ENCODE results near the gene TEDC2. TPM values are rescaled to one million over a fixed set of nuclear protein-coding genes. Genes with fewer than 3 reads are reported as not detected.

The TEDC2 gene
- total and polyA plus RNA-seq, 10 of the 15 experiments (the other 5 are each of a cell fraction or from before 2014, with no cell fraction given) = 0.23 to 47.9 (median 19.1) TPM

DNA sequence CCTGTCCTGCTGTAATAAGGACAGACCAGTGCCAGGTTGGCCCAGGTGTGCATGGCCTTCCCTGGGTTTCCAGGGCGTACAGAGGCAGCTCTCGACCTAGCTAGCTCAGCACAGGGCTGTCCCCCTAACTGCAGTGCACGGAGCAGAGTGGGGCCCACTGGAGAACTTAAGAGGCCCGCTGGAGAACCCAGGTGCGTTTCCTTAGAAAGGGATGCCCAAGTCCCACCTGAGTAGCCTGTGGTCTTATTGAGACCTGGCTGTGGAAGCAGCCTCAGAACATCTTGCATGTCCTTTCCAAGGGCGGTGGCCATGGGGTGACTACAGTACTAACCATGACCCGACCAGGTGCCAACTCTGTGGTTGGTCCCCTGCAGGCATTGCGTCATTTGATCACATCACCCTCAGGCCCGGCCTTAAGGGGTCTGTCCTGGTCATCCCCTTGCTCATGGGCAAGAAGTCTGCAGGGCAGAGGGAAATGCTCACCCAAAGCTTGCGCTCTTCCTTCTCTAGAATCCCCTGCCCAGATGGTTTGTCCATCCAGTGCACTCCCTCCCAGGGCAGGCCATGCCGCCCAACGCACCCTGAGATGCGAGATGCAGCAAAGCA lies 34.0 kb upstream of the TEDC2 start (continued):
- TF ChIP-seq FOS (IDR thresholded peaks at IDR 0.05; ENCODE audit: borderline replicate concordance, extremely low read depth, insufficient read length) (no peak), RUNX3 (IDR thresholded peaks at IDR 0.05; ENCODE audit: low read length) (no peak), ESRRA (IDR thresholded peaks at IDR 0.05; ENCODE audit: low read length) (no peak), MLLT1 (IDR thresholded peaks at IDR 0.05) (no peak), ZNF217 (IDR thresholded peaks at IDR 0.05) (no peak), KAT2A (conservative IDR thresholded peaks at IDR 0.05; ENCODE audit: control insufficient read depth, low read depth, low read length) (no peak), EZH2 (IDR thresholded peaks at IDR 0.05; ENCODE audit: borderline replicate concordance, control insufficient read depth, low read depth, low read length) (no peak)
- TF ChIP-seq, protein P1, sequence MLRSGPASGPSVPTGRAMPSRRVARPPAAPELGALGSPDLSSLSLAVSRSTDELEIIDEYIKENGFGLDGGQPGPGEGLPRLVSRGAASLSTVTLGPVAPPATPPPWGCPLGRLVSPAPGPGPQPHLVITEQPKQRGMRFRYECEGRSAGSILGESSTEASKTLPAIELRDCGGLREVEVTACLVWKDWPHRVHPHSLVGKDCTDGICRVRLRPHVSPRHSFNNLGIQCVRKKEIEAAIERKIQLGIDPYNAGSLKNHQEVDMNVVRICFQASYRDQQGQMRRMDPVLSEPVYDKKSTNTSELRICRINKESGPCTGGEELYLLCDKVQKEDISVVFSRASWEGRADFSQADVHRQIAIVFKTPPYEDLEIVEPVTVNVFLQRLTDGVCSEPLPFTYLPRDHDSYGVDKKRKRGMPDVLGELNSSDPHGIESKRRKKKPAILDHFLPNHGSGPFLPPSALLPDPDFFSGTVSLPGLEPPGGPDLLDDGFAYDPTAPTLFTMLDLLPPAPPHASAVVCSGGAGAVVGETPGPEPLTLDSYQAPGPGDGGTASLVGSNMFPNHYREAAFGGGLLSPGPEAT (IDR thresholded peaks at IDR 0.05; ENCODE audit: low read depth) = no peak

- 61% methylated on average over 6 of the region's 6 CpGs for WGBS (ENCODE audit: insufficient coverage, insufficient replicate concordance, low lambda C conversion rate, missing lambda C conversion rate)
- H3K4me2 ChIP-seq (ENCODE audit: control insufficient read depth, insufficient read depth) = no peak overlapping the region
- ATAC-seq = no peak
- CTCF ChIA-PET = interaction anchor here (0.7 to 4.2 kb wide), 3 partner anchors 9 to 60 kb away, joined by 6 to 20 read pairs (median 7); no protein-coding TSS in a partner anchor
- H3K79me2 ChIP-seq (ENCODE audit: control insufficient read depth, insufficient read depth, low read length) = peaks cover 22% of the 10 kb centered on the region
- SMC1A ChIA-PET (ENCODE audit: uncharacterized antibody, unreplicated experiment) = interaction anchor here (0.8 kb wide), 1 partner anchor 10 kb away, joined by 3 read pairs; no protein-coding TSS in a partner anchor
- H3K9me3 ChIP-seq (replicated peaks; ENCODE audit: control insufficient read depth, insufficient read depth, low read length) = no peaks in the 10 kb centered on the region
- intact Hi-C loops (cut with micrococcal nuclease; ENCODE audit: unreplicated experiment) = no loop called here
- no peaks in the 10 kb centered on the region for H3K36me3 ChIP-seq (ENCODE audit: control insufficient read depth in 2 of 2, insufficient read depth in 2 of 2, low read length in 1 of 2)
- no TSS peak for BruUV-seq (replicated peaks)
- H4K20me1 ChIP-seq (ENCODE audit: control insufficient read depth, insufficient read depth) = no peaks in the 10 kb centered on the region
- H3K9ac ChIP-seq (ENCODE audit: control insufficient read depth, insufficient read depth, low read length) = no peak overlapping the region
- H3K4me3 ChIP-seq = no peak overlapping the region
- in situ Hi-C loops (cut with MboI) = no loop called here
- no peak for DNase-seq (ENCODE audit: low read depth, low spot score)
- FAIRE-seq = no peak
- no peak overlapping the region for H2AFZ ChIP-seq (ENCODE audit: control insufficient read depth, low read depth, low read length)
- H3K27me3 ChIP-seq (replicated peaks in 1 of 2; ENCODE audit: control insufficient read depth in 2 of 2, insufficient read depth in 2 of 2, low read length in 1 of 2) = no peaks in the 10 kb centered on the region
- RAD21 ChIA-PET (ENCODE audit: unreplicated experiment) = no interaction called here
- POLR2A ChIA-PET = interaction anchor here (0.5 to 0.9 kb wide), 2 partner anchors 42 to 124 kb away, joined by 3 read pairs; no protein-coding TSS in a partner anchor
- no peak overlapping the region for H3K27ac ChIP-seq (ENCODE audit: control insufficient read depth, insufficient read depth)
- H3K4me1 ChIP-seq (ENCODE audit: control insufficient read depth, insufficient read depth, low read length) = peaks cover 6% of the 10 kb centered on the region
- TF ChIP-seq ZNF24 (IDR thresholded peaks at IDR 0.05) (no peak), ELK1 (IDR thresholded peaks at IDR 0.05; ENCODE audit: low read depth, low read length) (no peak), POU2F2 (IDR thresholded peaks at IDR 0.05; ENCODE audit: borderline replicate concordance, low read depth, low read length) (no peak), ZBED1 (IDR thresholded peaks at IDR 0.05; ENCODE audit: borderline replicate concordance) (no peak), NBN (IDR thresholded peaks at IDR 0.05) (no peak), PBX3 (IDR thresholded peaks at IDR 0.05; ENCODE audit: insufficient replicate concordance, low read depth, low read length) (no peak), IRF4 (IDR thresholded peaks at IDR 0.05; ENCODE audit: low read depth, low read length) (no peak), STAT3 (IDR thresholded peaks at IDR 0.05; ENCODE audit: low read depth, low read length) (no peak), GABPA (IDR thresholded peaks at IDR 0.05; ENCODE audit: low read depth) (no peak), CBFB (IDR thresholded peaks at IDR 0.05; ENCODE audit: low read depth) (no peak), ETV6 (conservative IDR thresholded peaks at IDR 0.05 in 1 of 2, IDR thresholded peaks at IDR 0.05 in 1 of 2; ENCODE audit: borderline replicate concordance in 1 of 2, low read depth in 1 of 2) (no peak)
Observed at GRCh38 chr16:2426941-2427361, 33.0 kb upstream of the TEDC2 start.

Data from GM12878 (cell line).